22Rv1 (cell line): ENCODE data around the gene FAM89B.
A peak's percentile ranks its signal among the peaks of the same experiment; 100 is the strongest.

Experiments used
- H3K27ac ChIP-seq: fragments of 450-650 bp; 2 replicates; pipeline ENCODE4 v1.5.1; 2017
- ZFX ChIP-seq: fragments of 450-650 bp; IDR thresholded peaks from 2 replicates; pipeline ENCODE4 v1.6.1; 2017; ENCODE audit warnings: antibody characterized with exemption, borderline replicate concordance
- TF ChIP-seq, protein P1 (sequence below): fragments of 450-650 bp; IDR thresholded peaks from 2 replicates; pipeline ENCODE4 v1.5.1; 2017; ENCODE audit warnings: mild to moderate bottlenecking

Gene FAM89B

DNA sequence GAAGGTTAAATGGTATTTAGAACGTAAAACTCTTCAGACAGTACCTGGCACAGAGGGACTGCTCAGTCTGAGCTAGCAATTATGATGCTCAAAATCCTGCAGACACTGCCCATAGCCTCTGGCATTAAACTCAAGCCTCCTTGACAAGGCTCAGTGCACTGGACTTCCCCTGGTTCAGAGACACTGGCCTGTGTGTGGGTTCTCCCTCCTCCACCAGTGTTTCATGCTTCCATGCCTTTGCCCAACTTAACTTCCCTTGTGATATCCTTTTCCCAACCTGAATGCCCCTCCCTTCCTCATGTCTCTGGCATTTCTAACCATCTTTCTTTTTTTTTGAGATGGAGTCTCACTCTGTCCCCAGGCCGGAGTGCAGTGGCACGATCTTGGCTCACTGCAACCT, 23.2 kb upstream of the FAM89B start:
- TF ChIP-seq, protein P1, sequence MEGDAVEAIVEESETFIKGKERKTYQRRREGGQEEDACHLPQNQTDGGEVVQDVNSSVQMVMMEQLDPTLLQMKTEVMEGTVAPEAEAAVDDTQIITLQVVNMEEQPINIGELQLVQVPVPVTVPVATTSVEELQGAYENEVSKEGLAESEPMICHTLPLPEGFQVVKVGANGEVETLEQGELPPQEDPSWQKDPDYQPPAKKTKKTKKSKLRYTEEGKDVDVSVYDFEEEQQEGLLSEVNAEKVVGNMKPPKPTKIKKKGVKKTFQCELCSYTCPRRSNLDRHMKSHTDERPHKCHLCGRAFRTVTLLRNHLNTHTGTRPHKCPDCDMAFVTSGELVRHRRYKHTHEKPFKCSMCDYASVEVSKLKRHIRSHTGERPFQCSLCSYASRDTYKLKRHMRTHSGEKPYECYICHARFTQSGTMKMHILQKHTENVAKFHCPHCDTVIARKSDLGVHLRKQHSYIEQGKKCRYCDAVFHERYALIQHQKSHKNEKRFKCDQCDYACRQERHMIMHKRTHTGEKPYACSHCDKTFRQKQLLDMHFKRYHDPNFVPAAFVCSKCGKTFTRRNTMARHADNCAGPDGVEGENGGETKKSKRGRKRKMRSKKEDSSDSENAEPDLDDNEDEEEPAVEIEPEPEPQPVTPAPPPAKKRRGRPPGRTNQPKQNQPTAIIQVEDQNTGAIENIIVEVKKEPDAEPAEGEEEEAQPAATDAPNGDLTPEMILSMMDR: no peak
- no peak overlapping the region for H3K27ac ChIP-seq

DNA sequence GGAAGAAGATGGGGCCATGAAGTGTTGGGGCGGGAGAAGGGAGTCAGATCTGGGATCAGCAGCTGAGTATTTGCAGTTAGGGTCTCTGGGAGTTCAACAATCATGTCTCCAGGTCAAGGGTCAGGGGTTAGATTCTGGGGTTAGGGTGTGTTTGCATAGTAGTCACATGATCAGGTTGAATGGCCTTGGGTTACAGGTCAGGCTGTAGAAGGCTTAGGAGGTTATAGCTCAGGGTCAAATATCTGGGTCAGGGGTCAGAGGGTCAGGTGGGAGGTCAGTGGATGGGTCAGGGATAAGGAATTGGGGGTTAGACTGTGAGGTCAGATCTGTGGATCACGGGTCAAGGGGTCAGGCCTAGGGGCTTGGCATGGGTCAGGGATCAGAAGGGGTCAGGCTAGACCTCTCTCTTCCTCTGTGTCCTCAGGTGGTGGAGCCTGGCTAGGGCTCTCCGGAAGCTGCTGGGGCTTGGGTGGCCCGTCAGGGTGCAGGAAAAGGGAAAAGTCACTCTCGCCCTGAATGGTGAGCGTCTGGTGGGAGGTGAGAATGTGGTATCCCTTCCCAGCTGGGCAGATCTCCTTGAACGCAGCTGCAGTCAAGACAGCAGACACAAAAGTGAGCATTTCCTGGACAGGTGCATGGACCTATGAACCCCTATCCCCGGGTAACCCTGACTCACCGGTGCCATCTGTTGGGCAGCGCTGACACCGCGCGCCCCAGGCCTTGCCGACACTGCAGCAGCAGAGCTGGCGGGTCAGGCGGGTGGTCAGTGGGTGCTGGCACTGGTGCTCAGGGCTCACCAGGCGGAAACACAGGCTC, 20.6 kb upstream of the FAM89B start:
- TF ChIP-seq ZFX: no peak
- TF ChIP-seq, protein P1: peak; percentile 65
- peak overlapping the region; percentile 61 for H3K27ac ChIP-seq

DNA sequence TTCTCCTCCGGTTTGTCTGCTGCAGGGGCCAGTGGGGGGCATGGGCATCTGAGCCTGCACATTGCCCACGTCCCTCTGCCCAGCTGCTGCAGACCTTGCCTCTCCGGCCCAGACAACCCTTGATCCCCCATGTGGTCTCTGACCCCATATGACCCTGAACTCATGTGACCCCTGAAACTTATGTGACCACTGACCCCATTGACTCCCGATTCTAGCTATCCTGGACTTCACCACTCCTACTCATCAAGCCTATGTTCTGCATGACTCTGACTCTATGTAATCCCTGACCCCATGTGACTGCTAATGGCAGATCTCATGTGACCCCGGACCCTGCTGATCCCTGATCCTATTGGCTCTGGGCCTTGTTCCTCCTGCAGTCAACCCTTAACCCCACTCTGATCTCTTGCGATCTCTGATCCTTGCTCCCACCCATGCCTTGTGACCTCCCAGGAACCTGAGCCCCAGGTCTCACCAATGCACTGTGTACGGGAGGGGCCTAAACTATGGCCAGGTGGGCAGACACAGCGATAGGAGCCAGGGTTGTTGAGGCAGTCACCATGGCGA, 19.9 kb upstream of the FAM89B start:
- TF ChIP-seq, protein P1: peak; percentile 22; the same call in 1 of the 2 replicates
- TF ChIP-seq ZFX: no peak
- no peak overlapping the region for H3K27ac ChIP-seq

DNA sequence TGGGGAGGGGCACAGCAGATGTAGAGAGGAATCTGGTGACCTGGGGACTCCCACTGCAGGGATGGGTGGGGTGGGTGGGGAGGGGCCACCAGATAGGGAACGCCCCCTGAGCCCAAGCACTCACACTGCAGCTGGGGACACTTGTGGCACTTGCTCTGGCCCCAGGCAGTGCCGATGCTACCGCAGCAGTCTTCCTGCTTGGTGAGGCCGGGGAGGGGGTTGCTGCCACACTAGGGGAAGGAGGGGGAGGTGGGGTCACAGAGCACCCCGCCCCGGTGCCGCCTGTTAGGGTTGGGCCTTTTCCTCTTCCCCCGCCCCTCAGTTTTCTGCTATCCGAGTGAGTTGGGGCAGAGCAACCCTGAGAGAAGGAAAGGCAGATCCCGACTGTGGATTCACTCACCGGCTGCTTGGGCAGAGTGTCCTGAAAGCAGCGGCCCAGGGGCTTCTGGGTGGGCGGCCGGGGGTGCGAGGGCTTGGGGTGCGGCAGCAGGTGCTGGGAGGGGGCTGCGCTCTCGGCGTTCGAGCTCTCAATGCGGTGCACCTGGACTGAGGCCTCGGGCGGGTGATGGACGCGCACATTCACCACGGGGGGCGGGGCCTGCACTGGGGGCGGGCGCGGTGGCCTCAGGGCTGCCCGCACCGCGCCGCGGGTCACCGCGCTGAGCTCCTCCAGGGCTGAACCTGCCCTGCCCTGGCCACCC, 18.9 kb upstream of the FAM89B start:
- no peak for TF ChIP-seq ZFX
- TF ChIP-seq, protein P1: no peak
- no peak overlapping the region for H3K27ac ChIP-seq

DNA sequence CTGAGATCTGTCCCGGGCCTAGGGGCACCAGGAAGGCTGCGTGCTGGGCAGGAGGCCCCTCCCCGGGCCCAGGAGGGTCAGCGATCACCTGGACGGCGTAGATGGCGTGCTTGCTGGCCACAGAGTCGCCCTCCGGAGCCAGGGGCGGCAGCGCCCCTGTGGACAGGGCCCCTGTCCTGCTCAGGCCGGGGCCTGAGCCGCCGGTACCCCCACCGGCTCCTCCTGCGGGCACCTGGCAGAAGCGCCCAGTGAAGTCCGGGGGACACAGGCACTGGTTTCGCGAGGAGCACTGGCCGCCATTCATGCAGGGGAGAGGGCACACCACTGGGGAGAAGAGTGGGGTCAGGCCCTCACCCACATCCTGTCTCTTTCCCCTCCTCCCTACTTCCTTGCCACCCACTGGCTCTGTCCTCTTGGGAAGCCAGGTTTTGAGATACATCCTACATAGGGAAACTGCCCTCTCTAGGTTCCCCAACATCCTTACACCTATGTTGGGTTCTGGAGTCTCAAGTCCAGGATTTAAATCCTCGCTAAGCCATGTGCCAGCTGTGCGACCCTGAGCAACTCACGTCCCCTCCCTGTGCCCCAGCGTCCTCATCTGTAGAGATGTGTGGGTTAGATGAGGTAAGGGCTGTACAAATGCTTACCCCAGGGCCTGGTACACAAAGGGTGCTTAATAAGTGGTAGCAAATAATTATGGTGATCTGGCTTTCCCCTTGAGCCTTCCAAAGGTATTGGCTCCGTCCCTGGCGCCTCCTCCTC, 18.1 kb upstream of the FAM89B start:
- TF ChIP-seq, protein P1: no peak
- TF ChIP-seq ZFX: no peak
- H3K27ac ChIP-seq: no peak overlapping the region

DNA sequence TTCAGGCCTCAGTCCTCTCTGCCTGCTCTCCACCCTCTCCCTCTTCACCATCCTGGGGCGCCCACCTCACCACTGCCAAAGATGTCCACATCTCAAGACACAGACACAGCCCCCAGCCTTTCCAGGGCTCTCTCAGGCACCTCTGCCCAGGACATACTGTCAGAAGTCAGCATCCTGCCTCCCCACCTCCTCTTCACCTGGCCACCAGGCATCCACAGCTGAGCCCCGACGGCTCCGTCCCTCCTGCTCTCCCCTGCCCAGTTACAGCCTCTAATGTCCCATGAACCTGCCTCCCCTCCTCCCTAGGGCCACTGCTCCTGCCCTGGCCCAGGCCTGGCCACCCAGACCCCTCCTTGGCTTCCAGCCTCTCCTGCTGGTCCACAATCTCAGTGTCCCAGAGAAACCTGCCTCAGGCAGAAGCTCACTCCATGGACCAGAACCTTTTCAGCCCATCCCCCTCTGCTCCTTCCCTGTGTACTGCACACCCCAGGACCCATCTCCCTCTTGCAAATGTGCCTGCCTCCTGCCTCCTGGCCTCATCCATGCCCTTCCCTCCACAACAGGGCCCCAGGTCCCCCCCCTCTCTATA, 17.4 kb upstream of the FAM89B start:
- TF ChIP-seq, protein P1: no peak
- TF ChIP-seq ZFX: no peak
- H3K27ac ChIP-seq: no peak overlapping the region
